Heart left ventricle (tissue), 13 donors: ENCODE measurements around the gene FCHSD1.

Source experiments
- CTCF ChIP-seq, 12 donors: fragments of 200-600 bp; sonication (generic) in 4 of 12; IDR thresholded peaks; one replicate each; pipeline versions ENCODE4 v1.5.0 to v1.8.0; 2018 to 2022; ENCODE audit warnings: antibody characterized with exemption in 12 of 12, mild to moderate bottlenecking in 5 of 12
- POLR2A ChIP-seq, 2 donors: fragments of 450-650 bp; IDR thresholded peaks; one replicate each; pipeline ENCODE4 v1.6.1; 2017; ENCODE audit warnings: antibody characterized with exemption in 2 of 2, mild to moderate bottlenecking in 2 of 2, moderate library complexity in 2 of 2
- donor health status: ischemic (EF 13 %, LVEDD 7.1; RV severe dilation, severe dysfunction).
- donor health status: DM: no; HTN: yes; CAD: no.
- donor health status: DM: no; HTN: no; CAD: no.
- donor health status: ischemic (EF 25% LVEDD 6.9; RV normal size, moderate dysfunction).
- donor health status: ischemic (EF 25% LVEDD 5.7; RV mildly dilated, moderate dysfunction).
- donor health status: ischemic (EF 35%, LVEDD 5.7; RV mildly dilated, moderate dysfunction).
- donor health status: nonischemic (EF 11% LVEDD 7.7; RV severe dilation, severe dysfunction).
- donor health status: DM: yes; HTN: yes; CAD: no.
- donor health status: PGD.
- donor health status: ischemic (EF 29% LVEDD 5.4; RV normal size, mild dysfunction).
- donor health status: nonischemic (EF 23%, LVEDD 6.1; RV moderate dilation, normal function).

- TF ChIP-seq CTCF (IDR thresholded peaks at IDR 0.05): no peak
- no peak for TF ChIP-seq POLR2A (IDR thresholded peaks at IDR 0.05)
Measured at GRCh38 chr5:141697586-141697985, 46.4 kb upstream of the FCHSD1 start.
